Measurements from ENCODE around the gene C16orf95.

Gene C16orf95

GRCh38 chr16:87330257-87330624 is 13.0 kb upstream of the C16orf95 start:
- DNase-seq (ENCODE audit: insufficient read length, low spot score) (no peak), FAIRE-seq (no peak)
- TF ChIP-seq CTCF (IDR thresholded peaks at IDR 0.05; ENCODE audit: insufficient read depth, missing control alignments): no peak

DNA sequence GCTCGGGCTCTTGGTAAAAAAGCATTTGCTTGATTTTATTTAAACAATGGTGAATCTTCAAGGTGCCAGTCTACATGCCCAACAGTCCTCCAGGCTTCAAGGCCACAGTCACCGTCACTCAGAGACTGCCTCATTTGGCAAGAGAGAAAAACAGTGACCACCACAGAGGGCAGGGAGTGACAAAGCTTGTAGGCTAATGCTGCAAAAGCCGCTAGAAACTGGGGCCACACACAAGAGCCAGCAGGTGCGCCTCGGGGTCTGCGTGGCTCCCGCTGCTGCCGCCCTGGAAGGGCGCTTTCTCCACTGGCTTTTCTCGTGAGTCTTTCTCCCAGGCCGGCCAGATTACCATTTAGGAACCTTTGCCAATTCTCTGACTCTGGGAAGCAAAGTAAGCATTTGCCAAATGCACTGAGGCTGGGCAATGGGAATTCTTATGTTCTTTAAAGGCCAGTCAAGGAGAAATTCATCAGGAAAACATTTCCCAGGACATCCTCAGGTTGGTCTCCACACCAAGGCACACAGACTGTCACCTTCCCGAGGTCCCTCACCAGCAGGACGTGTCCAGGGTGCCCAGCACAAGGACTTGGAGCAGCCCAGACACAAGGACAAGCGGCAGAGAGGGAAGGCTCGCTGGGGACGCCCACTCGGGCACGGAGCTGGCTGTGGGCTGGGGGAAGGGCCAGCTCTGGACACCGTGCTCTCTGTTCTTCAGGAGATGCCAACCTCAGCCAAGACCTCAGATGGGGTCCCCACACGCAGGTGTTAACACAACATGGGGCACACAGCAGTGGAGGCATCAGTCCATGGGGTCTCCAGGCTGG is 12.5 kb upstream of the C16orf95 start:
- no peak for DNase-seq (ENCODE audit: insufficient read length, low spot score)
- FAIRE-seq: no peak
- no peak for TF ChIP-seq CTCF (IDR thresholded peaks at IDR 0.05; ENCODE audit: insufficient read depth, missing control alignments)

- no peak for FAIRE-seq
- no peak for TF ChIP-seq CTCF (IDR thresholded peaks at IDR 0.05; ENCODE audit: insufficient read depth, missing control alignments)
- no peak for DNase-seq (ENCODE audit: insufficient read length, low spot score)
Measured at GRCh38 chr16:87328846-87329245, 11.7 kb upstream of the C16orf95 start.

DNA sequence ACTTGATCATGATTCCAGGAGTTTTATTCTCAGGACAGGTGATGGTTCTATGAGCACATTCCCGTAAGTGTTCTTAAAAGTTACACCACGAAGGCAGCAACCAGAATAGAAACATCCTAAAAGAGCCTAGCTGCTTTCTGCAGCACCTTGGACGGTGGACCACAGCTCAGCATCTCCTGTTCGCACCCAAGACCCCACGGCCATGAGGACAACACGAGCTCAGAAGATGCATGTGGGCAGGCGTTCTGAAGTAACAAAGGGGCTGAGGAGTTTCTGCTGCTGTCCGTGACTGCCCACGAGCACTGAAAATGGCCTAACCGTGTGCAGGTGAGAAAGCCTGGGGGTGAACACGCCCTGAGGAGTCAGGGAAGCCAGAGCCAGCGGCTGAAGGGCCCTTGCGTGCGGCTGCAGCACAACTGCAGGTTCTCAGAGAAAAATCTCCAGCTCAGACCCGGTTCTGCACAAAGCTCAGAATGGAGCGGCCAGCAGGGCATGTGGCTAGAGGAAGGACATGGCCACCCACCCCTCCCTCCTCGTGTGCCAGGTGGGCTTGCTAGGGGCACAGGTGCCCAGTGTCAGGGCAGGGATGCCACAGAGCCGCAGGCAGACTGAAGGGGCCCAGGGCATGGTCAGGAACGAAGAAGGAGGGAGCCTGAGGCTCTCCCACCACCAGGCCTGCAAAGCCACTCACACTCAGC is 10.8 kb upstream of the C16orf95 start:
- no peak for DNase-seq (ENCODE audit: insufficient read length, low spot score)
- TF ChIP-seq CTCF (IDR thresholded peaks at IDR 0.05; ENCODE audit: insufficient read depth, missing control alignments): no peak
- FAIRE-seq: no peak

DNA sequence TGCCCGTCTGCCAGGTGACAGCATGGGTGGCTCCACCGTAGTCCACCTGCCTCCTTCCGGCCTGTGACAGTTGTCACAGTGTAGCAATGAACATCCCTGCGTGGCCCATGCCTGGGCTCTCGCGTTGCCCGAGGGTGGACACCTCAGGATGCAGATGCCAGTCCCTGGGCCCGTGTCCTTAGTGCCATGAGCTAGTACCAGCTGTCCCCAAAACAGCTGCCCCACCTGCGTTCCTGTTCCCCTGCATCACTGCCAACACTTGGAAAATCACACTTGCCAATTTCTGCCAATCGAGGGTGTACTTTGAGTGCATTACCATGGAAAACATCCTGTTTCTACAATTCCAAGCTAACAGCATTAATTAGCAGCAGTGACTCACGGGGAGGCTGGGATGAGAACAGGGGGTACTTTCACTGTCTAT is 9.0 kb upstream of the C16orf95 start:
- DNase-seq (ENCODE audit: insufficient read length, low spot score) (no peak), FAIRE-seq (no peak)
- TF ChIP-seq CTCF (IDR thresholded peaks at IDR 0.05; ENCODE audit: insufficient read depth, missing control alignments): no peak

- no peak for TF ChIP-seq CTCF (IDR thresholded peaks at IDR 0.05; ENCODE audit: insufficient read depth, missing control alignments)
- no peak for FAIRE-seq
- DNase-seq (ENCODE audit: insufficient read length, low spot score): no peak
Measured at GRCh38 chr16:87325423-87325858, 8.2 kb upstream of the C16orf95 start.
